ENCODE results near the gene FBXW11.

GRCh38 chr5:171862624-171863023 lies 143.8 kb downstream of the FBXW11 start:
- TF ChIP-seq MXD4 (CRISPR knock-in tag; IDR thresholded peaks at IDR 0.05; ENCODE audit: borderline replicate concordance) (no peak), CTCF (IDR thresholded peaks at IDR 0.05) (no peak), GABPB1 (CRISPR knock-in tag; IDR thresholded peaks at IDR 0.05) (no peak), MAX (CRISPR knock-in tag; IDR thresholded peaks at IDR 0.05) (no peak), ZNF121 (CRISPR knock-in tag; IDR thresholded peaks at IDR 0.05) (no peak), NFE2L1 (CRISPR knock-in tag; IDR thresholded peaks at IDR 0.05) (no peak), ATF3 (CRISPR knock-in tag; conservative IDR thresholded peaks at IDR 0.05) (no peak), HMGXB4 (CRISPR knock-in tag; IDR thresholded peaks at IDR 0.05) (no peak), ATF2 (CRISPR knock-in tag; IDR thresholded peaks at IDR 0.05; ENCODE audit: borderline replicate concordance, low read depth) (no peak), JUN (CRISPR knock-in tag; IDR thresholded peaks at IDR 0.05) (no peak), ZNF671 (CRISPR knock-in tag; IDR thresholded peaks at IDR 0.05) (no peak)
